Liver (tissue), 9 donors: Measurements from ENCODE around the gene AIPL1. TPM values are rescaled to one million over a fixed set of nuclear protein-coding genes. Genes with fewer than 3 reads are reported as not detected.
A peak's percentile ranks its signal among the peaks of the same experiment; 100 is the strongest.

Experiments
- DNase-seq: peaks from one replicate; pipeline ENCODE4 v3.0.0-alpha.2; 2017; ENCODE audit warnings: low spot score
- H3K27ac ChIP-seq, 2 donors: one replicate each; pipeline ENCODE4 v1.7.0; 2013; ENCODE audit warnings: inconsistent platforms in 2 of 2, low read length in 2 of 2, control low read depth in 1 of 2, low read depth in 1 of 2, mild to moderate bottlenecking in 1 of 2
- H3K27me3 ChIP-seq, 4 donors: one replicate each; pipeline versions ENCODE4 v1.6.1 to v1.7.0; 2013; ENCODE audit warnings: low read length in 3 of 4, inconsistent platforms in 1 of 4, mild to moderate bottlenecking in 1 of 4, moderate library complexity in 1 of 4; ENCODE audit not compliant: control insufficient read depth in 4 of 4, insufficient read depth in 4 of 4
- H3K36me3 ChIP-seq, 4 donors: one replicate each; pipeline versions ENCODE4 v1.6.1 to v1.7.0; 2013; ENCODE audit warnings: low read length in 3 of 4, mild to moderate bottlenecking in 3 of 4, low read depth in 1 of 4, moderate library complexity in 1 of 4; ENCODE audit not compliant: control insufficient read depth in 4 of 4, insufficient read depth in 3 of 4
- H3K4me1 ChIP-seq, 4 donors: one replicate each; pipeline versions ENCODE4 v1.6.1 to v1.7.0; 2013; ENCODE audit warnings: low read length in 3 of 4, mild to moderate bottlenecking in 3 of 4, moderate library complexity in 1 of 4; ENCODE audit not compliant: control insufficient read depth in 4 of 4, insufficient read depth in 4 of 4
- H3K4me3 ChIP-seq, 3 donors: one replicate each; pipeline versions ENCODE4 v1.6.1 to v1.7.0; 2013; ENCODE audit warnings: low read length in 3 of 3, control low read depth in 1 of 3, low read depth in 1 of 3, mild to moderate bottlenecking in 1 of 3
- H3K9ac ChIP-seq, 2 donors: one replicate each; pipeline ENCODE4 v1.7.0; 2013; ENCODE audit warnings: low read length in 2 of 2, mild to moderate bottlenecking in 2 of 2, moderate library complexity in 2 of 2, control low read depth in 1 of 2, low read depth in 1 of 2
- H3K9me3 ChIP-seq, 4 donors: one replicate each; pipeline versions ENCODE4 v1.6.1 to v1.7.0; 2013; ENCODE audit warnings: low read length in 3 of 4; ENCODE audit not compliant: control insufficient read depth in 4 of 4
- EGR1 ChIP-seq, 2 donors: IDR thresholded peaks; 2 replicates each; pipeline ENCODE4 v1.6.1; 2016 to 2018; ENCODE audit warnings: antibody characterized with exemption in 2 of 2, low read depth in 2 of 2
- FOXA2 ChIP-seq: IDR thresholded peaks from 2 replicates; pipeline ENCODE4 v1.6.1; 2016; ENCODE audit warnings: antibody characterized with exemption
- HNF4A ChIP-seq, 2 donors: conservative IDR thresholded peaks; 2 replicates each; pipeline ENCODE4 v1.6.1; 2016; ENCODE audit warnings: antibody characterized with exemption in 2 of 2, mild to moderate bottlenecking in 2 of 2
- HNF4G ChIP-seq: IDR thresholded peaks from 2 replicates; pipeline ENCODE4 v1.6.1; 2016; ENCODE audit warnings: antibody characterized with exemption
- JUND ChIP-seq, 2 donors: IDR thresholded peaks; 2 replicates each; pipeline ENCODE4 v1.6.1; 2016; ENCODE audit warnings: antibody characterized with exemption in 2 of 2
- NR2F2 ChIP-seq: IDR thresholded peaks from 2 replicates; pipeline ENCODE4 v1.6.1; 2016; ENCODE audit warnings: antibody characterized with exemption
- RAD21 ChIP-seq, 2 donors: IDR thresholded peaks; 2 replicates each; pipeline ENCODE4 v1.6.1; 2016; ENCODE audit warnings: antibody characterized with exemption in 2 of 2, mild to moderate bottlenecking in 2 of 2
- RXRA ChIP-seq, 2 donors: IDR thresholded peaks; 2 replicates each; pipeline ENCODE4 v1.6.1; 2017 to 2018; ENCODE audit warnings: antibody characterized with exemption in 2 of 2, mild to moderate bottlenecking in 1 of 2
- SP1 ChIP-seq: IDR thresholded peaks from 2 replicates; pipeline ENCODE4 v1.6.1; 2018; ENCODE audit warnings: antibody characterized with exemption, mild to moderate bottlenecking
- TAF1 ChIP-seq: conservative IDR thresholded peaks from 2 replicates; pipeline ENCODE4 v1.6.1; 2016; ENCODE audit warnings: antibody characterized with exemption, mild to moderate bottlenecking
- WGBS: extraction: QIAGEN DNeasy Blood & Tissue Kit; methylation state at CpG from one replicate; pipeline ENCODE4 v1.1.7; 2013; 5-methylcytosine and 5-hydroxymethylcytosine counted together
- polyA plus RNA-seq, 2 donors: library from polyadenylated mRNA; stranded (reverse) in 1 of 2; unstranded in 1 of 2; fragments of 200-250 nt in 1 of 2; fragments of >200 nt in 1 of 2; fragmentation: Nextera tagmentation in 1 of 2; extraction: Ambion mirVana in 1 of 2; gene quantifications; one replicate each; pipeline versions ENCODE4 v1.2.1 to v1.2.3, GENCODE V29; 2013 to 2015
- total RNA-seq, 2 donors: library from RNA; depleted of rRNA; stranded (reverse); fragments of >200 nt; gene quantifications; one replicate each; pipeline ENCODE4 v1.2.3, GENCODE V29; 2014
- TF ChIP-seq, protein P1 (sequence below): fragments of 150-350 bp; IDR thresholded peaks from 2 replicates; pipeline ENCODE4 v1.5.1; 2017; ENCODE audit warnings: improper control_type of control experiment, low read depth, low read length; ENCODE audit not compliant: missing input control
- TF ChIP-seq, protein P2 (sequence below): IDR thresholded peaks from 2 replicates; pipeline ENCODE4 v1.6.1; 2016; ENCODE audit warnings: antibody characterized with exemption
- TF ChIP-seq, protein P3 (sequence below): IDR thresholded peaks from 2 replicates; pipeline ENCODE4 v1.6.1; 2016; ENCODE audit warnings: antibody characterized with exemption, mild to moderate bottlenecking
- TF ChIP-seq, protein P4 (sequence below): IDR thresholded peaks from 2 replicates; pipeline ENCODE4 v1.6.1; 2016; ENCODE audit warnings: antibody characterized with exemption
- donor health status: healthy.
- donor health status: healthy.
- donor health status: healthy.
- donor health status: healthy.
- donor health status: healthy.

The AIPL1 gene
- total and polyA plus RNA-seq, 4 donors = not detected

DNA sequence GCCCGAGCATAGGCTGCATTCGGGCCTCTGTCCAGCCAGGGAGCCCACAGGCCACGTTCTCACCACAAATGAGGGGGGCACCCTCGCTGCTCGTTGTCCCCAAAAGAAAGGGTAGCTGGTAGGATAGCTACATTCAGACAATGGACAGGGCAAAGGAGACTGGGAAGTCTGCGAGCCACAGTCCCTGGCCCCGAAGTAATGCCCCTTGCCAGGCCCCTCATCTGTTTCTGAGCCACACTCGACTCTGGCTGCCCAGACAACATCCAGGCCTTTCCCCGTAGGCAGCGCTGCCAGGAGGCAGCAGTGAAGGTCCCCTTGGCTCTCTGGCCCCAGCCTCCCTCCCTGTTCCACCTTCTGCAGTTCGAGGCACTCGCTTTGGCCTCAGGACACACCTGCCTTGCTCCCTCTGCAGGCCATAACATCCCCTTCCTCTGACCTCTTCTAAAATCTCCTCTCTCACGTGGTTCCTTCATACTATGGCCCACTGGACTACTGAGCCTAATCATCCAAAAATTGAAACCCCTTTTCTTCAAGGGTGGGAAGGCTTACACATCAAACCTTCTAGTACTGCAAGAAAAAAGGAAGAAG, 12.2 kb downstream of the AIPL1 start (continued):
- TF ChIP-seq, protein P1, sequence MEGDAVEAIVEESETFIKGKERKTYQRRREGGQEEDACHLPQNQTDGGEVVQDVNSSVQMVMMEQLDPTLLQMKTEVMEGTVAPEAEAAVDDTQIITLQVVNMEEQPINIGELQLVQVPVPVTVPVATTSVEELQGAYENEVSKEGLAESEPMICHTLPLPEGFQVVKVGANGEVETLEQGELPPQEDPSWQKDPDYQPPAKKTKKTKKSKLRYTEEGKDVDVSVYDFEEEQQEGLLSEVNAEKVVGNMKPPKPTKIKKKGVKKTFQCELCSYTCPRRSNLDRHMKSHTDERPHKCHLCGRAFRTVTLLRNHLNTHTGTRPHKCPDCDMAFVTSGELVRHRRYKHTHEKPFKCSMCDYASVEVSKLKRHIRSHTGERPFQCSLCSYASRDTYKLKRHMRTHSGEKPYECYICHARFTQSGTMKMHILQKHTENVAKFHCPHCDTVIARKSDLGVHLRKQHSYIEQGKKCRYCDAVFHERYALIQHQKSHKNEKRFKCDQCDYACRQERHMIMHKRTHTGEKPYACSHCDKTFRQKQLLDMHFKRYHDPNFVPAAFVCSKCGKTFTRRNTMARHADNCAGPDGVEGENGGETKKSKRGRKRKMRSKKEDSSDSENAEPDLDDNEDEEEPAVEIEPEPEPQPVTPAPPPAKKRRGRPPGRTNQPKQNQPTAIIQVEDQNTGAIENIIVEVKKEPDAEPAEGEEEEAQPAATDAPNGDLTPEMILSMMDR = no peak
- TF ChIP-seq JUND (IDR thresholded peaks at IDR 0.05) = no peak
- TF ChIP-seq NR2F2 = no peak
- no peak for TF ChIP-seq HNF4A (conservative IDR thresholded peaks at IDR 0.05)
- TF ChIP-seq, protein P2, sequence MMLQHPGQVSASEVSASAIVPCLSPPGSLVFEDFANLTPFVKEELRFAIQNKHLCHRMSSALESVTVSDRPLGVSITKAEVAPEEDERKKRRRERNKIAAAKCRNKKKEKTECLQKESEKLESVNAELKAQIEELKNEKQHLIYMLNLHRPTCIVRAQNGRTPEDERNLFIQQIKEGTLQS = no peak
- no peak for TF ChIP-seq TAF1
- TF ChIP-seq HNF4G = no peak

DNA sequence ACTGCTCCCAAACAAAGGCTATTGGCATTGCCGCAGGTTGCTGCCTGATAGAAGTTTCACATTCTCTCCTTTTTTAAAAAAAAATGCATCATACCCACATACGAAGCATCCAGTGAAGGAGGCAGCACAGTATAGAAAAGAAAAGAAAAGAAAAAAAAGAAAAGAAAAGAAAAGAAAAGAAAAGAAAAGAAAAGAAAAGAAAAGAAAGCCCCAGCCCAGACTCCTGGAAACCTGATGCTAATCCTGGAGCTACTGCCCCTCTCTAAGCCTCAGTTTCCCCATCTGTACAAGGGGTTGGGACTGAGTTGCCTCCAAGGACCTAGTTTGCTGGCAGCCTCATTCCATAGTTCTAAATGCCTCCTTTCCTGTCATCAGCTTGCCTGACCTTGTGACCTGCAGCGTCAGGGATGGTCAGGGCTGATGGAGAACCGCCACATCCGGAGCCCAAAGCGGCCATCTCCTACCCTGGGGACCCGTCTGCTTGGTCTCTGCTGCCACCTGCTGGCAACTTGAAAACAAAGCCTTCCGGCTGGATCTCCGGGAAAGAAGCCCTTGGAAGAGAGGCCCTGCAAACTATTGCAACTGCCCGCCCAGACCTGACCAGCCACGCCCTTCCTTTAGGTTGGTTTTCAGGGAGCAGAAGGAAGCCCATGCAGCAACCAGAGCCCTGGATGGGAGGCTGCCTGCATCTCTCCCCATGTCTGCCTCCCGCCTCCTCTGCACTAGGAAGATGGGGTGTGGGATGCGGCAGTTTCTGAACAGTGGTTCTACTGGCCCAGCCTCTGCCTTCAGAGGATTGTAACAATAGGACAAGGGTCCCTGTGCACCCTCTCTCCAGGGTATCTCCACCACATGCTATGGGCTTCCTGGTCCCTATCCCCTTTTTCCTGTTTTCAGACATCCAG, 13.0 kb downstream of the AIPL1 start:
- H3K9ac ChIP-seq = no peak overlapping the region
- no peaks in the 10 kb centered on the region for H3K4me1 ChIP-seq
- H3K36me3 ChIP-seq = no peaks in the 10 kb centered on the region
- no peaks in the 10 kb centered on the region for H3K27me3 ChIP-seq
- 25% methylated on average over 13 of the region's 13 CpGs for WGBS
- no peak overlapping the region for H3K4me3 ChIP-seq
- peak; percentile 77 for DNase-seq
- no peaks in the 10 kb centered on the region for H3K9me3 ChIP-seq
- TF ChIP-seq SP1 = no peak
- TF ChIP-seq, protein P2 = no peak
- TF ChIP-seq EGR1 (IDR thresholded peaks at IDR 0.05; ENCODE audit: low read depth in 2 of 2) = no peak
- TF ChIP-seq RXRA (IDR thresholded peaks at IDR 0.05) = no peak
- TF ChIP-seq NR2F2 = peak; percentile 80
- no peak for TF ChIP-seq FOXA2
- TF ChIP-seq, protein P3, sequence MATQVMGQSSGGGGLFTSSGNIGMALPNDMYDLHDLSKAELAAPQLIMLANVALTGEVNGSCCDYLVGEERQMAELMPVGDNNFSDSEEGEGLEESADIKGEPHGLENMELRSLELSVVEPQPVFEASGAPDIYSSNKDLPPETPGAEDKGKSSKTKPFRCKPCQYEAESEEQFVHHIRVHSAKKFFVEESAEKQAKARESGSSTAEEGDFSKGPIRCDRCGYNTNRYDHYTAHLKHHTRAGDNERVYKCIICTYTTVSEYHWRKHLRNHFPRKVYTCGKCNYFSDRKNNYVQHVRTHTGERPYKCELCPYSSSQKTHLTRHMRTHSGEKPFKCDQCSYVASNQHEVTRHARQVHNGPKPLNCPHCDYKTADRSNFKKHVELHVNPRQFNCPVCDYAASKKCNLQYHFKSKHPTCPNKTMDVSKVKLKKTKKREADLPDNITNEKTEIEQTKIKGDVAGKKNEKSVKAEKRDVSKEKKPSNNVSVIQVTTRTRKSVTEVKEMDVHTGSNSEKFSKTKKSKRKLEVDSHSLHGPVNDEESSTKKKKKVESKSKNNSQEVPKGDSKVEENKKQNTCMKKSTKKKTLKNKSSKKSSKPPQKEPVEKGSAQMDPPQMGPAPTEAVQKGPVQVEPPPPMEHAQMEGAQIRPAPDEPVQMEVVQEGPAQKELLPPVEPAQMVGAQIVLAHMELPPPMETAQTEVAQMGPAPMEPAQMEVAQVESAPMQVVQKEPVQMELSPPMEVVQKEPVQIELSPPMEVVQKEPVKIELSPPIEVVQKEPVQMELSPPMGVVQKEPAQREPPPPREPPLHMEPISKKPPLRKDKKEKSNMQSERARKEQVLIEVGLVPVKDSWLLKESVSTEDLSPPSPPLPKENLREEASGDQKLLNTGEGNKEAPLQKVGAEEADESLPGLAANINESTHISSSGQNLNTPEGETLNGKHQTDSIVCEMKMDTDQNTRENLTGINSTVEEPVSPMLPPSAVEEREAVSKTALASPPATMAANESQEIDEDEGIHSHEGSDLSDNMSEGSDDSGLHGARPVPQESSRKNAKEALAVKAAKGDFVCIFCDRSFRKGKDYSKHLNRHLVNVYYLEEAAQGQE = no peak
- TF ChIP-seq, protein P1 = peak; percentile 86
- no peak for TF ChIP-seq TAF1
- TF ChIP-seq, protein P4, sequence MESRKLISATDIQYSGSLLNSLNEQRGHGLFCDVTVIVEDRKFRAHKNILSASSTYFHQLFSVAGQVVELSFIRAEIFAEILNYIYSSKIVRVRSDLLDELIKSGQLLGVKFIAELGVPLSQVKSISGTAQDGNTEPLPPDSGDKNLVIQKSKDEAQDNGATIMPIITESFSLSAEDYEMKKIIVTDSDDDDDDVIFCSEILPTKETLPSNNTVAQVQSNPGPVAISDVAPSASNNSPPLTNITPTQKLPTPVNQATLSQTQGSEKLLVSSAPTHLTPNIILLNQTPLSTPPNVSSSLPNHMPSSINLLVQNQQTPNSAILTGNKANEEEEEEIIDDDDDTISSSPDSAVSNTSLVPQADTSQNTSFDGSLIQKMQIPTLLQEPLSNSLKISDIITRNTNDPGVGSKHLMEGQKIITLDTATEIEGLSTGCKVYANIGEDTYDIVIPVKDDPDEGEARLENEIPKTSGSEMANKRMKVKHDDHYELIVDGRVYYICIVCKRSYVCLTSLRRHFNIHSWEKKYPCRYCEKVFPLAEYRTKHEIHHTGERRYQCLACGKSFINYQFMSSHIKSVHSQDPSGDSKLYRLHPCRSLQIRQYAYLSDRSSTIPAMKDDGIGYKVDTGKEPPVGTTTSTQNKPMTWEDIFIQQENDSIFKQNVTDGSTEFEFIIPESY = no peak
- TF ChIP-seq HNF4G = no peak
- TF ChIP-seq JUND (IDR thresholded peaks at IDR 0.05) = no peak
- peak; percentile 98 to 99 for TF ChIP-seq RAD21 (IDR thresholded peaks at IDR 0.05)
- H3K27ac ChIP-seq = no peak overlapping the region
